WTC11 (cell line): Measurements from ENCODE around the gene TSPAN32. TPM values are rescaled to one million over a fixed set of nuclear protein-coding genes. Genes with fewer than 3 reads are reported as not detected.

Experiments used
- ATAC-seq: fragments of 200-7000 bp; cut with Tn5 transposase; 2 replicates; pipeline ENCODE4 v1.10.0; 2021; ENCODE audit warnings: mild to moderate bottlenecking, moderate library complexity
- CTCF ChIA-PET: fragments of 300-600 bp; sonication (Branson Sonifier 250); formaldehyde crosslinking; loops from one replicate; lab custom pipeline; 2021; ENCODE audit warnings: antibody characterized with exemption; lab: Charles Lee
- POLR2A ChIA-PET: fragments of 350-600 bp; sonication (Branson Sonifier 250); formaldehyde crosslinking; loops from one replicate; lab custom pipeline; 2021; ENCODE audit warnings: antibody characterized with exemption; lab: Charles Lee
- DNase-seq: peaks from one replicate; pipeline ENCODE4 v3.0.0; 2021; ENCODE audit warnings: low spot score
- H3K27ac Mint-ChIP-seq: 2 replicates; pipeline ENCODE4 v1.8.0; 2021; ENCODE audit warnings: mixed read lengths
- H3K27me3 Mint-ChIP-seq: 2 replicates; pipeline ENCODE4 v1.8.0; 2021; ENCODE audit warnings: low read depth, mild to moderate bottlenecking, moderate library complexity, mixed read lengths
- H3K36me3 Mint-ChIP-seq: 2 replicates; pipeline ENCODE4 v1.8.0; 2021; ENCODE audit warnings: mixed read lengths
- H3K4me1 Mint-ChIP-seq: 2 replicates; pipeline ENCODE4 v1.8.0; 2022; ENCODE audit warnings: mixed read lengths
- H3K4me3 Mint-ChIP-seq: 2 replicates; pipeline ENCODE4 v1.8.0; 2021; ENCODE audit warnings: mild to moderate bottlenecking, moderate library complexity, mixed read lengths
- H3K9me3 Mint-ChIP-seq: 2 replicates; pipeline ENCODE4 v1.8.0; 2021; ENCODE audit warnings: mixed read lengths
- CBFB ChIP-seq: sonication (generic); formaldehyde crosslinking; IDR thresholded peaks from 2 replicates; pipeline ENCODE4 v1.8.1; 2022; ENCODE audit warnings: mild to moderate bottlenecking, low read depth, missing genetic modification reagents
- NR2C2 ChIP-seq: sonication (generic); formaldehyde crosslinking; IDR thresholded peaks from 2 replicates; pipeline ENCODE4 v1.8.0; 2022; ENCODE audit warnings: mild to moderate bottlenecking, missing genetic modification reagents
- RELA ChIP-seq: sonication (generic); formaldehyde crosslinking; IDR thresholded peaks from 2 replicates; pipeline ENCODE4 v1.8.1; 2022; ENCODE audit warnings: missing genetic modification reagents, mild to moderate bottlenecking, borderline replicate concordance
- TP53 ChIP-seq: sonication (generic); formaldehyde crosslinking; IDR thresholded peaks from 2 replicates; pipeline ENCODE4 v1.8.1; 2023; ENCODE audit warnings: mild to moderate bottlenecking, missing genetic modification reagents
- ZNF121 ChIP-seq: sonication (generic); formaldehyde crosslinking; IDR thresholded peaks from 2 replicates; pipeline ENCODE4 v1.8.0; 2023; ENCODE audit warnings: missing genetic modification reagents
- ZNF263 ChIP-seq: sonication (generic); formaldehyde crosslinking; IDR thresholded peaks from 2 replicates; pipeline ENCODE4 v1.8.1; 2022; ENCODE audit warnings: low read depth, mild to moderate bottlenecking, moderate library complexity, missing genetic modification reagents
- ZNF416 ChIP-seq: fragments of 250-450 bp; sonication (Bioruptor Pico); IDR thresholded peaks from 2 replicates; pipeline ENCODE4 v1.9.0; 2021; ENCODE audit warnings: mild to moderate bottlenecking, inconsistent platforms
- total RNA-seq: library from RNA; stranded (reverse); gene quantifications from 3 replicates; pipeline ENCODE4 v1.2.3, GENCODE V29; 2021
- TF ChIP-seq, protein P1 (sequence below): sonication (generic); formaldehyde crosslinking; IDR thresholded peaks from 2 replicates; pipeline ENCODE4 v1.8.1; 2023; ENCODE audit warnings: mild to moderate bottlenecking, missing genetic modification reagents
- TF ChIP-seq, protein P2 (sequence below): sonication (generic); formaldehyde crosslinking; IDR thresholded peaks from 2 replicates; pipeline ENCODE4 v1.8.0; 2022; ENCODE audit warnings: mild to moderate bottlenecking, missing genetic modification reagents
- TF ChIP-seq, protein P3 (sequence below): fragments of 250-450 bp; sonication (Bioruptor Pico); IDR thresholded peaks from 2 replicates; pipeline ENCODE4 v1.8.0; 2021; ENCODE audit warnings: mild to moderate bottlenecking
- TF ChIP-seq, protein P4 (sequence below): sonication (generic); formaldehyde crosslinking; IDR thresholded peaks from 2 replicates; pipeline ENCODE4 v1.8.0; 2022; ENCODE audit warnings: missing genetic modification reagents
- TF ChIP-seq, protein P5 (sequence below): sonication (generic); formaldehyde crosslinking; IDR thresholded peaks from 2 replicates; pipeline ENCODE4 v1.8.0; 2023; ENCODE audit warnings: missing genetic modification reagents, mild to moderate bottlenecking, borderline replicate concordance
- TF ChIP-seq, protein P6 (sequence below): sonication (generic); formaldehyde crosslinking; IDR thresholded peaks from 2 replicates; pipeline ENCODE4 v1.8.1; 2022; ENCODE audit warnings: low read depth, missing genetic modification reagents, borderline replicate concordance
- TF ChIP-seq, protein P7 (sequence below): fragments of 200-600 bp; IDR thresholded peaks from 2 replicates; pipeline ENCODE4 v1.8.0; 2022; ENCODE audit warnings: antibody characterized with exemption

TSPAN32 gene
- total RNA-seq, 1 experiment from 2014 or later = not detected

DNA sequence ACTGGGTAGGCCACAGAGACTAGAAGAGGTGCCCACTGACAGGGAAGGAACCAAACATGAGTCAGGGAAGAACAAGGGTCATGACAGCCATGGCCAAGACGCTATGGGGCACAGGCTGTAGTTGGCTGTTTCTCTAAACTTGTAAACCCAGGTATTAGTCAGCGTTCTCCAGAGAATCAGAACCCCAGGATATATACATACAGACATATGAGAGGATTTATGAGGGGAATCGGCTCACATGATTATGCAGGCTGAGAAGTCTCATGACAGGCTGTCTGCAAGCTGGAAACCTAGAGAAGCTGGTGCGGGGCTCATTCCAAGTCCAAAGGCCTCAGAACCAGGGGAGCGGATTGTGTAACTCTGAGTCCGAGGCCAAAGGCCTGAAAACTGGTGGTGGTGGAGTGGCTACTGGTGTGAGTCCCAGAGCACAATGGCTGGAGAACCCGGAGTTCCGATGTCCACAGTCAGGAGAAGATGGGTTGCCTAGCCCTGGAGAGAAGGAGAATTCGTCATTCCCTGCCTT is 45.6 kb downstream of the TSPAN32 start:
- peaks cover 20% of the 10 kb centered on the region for H3K36me3 Mint-ChIP-seq
- ATAC-seq = no peak
- POLR2A ChIA-PET = no interaction called here

DNA sequence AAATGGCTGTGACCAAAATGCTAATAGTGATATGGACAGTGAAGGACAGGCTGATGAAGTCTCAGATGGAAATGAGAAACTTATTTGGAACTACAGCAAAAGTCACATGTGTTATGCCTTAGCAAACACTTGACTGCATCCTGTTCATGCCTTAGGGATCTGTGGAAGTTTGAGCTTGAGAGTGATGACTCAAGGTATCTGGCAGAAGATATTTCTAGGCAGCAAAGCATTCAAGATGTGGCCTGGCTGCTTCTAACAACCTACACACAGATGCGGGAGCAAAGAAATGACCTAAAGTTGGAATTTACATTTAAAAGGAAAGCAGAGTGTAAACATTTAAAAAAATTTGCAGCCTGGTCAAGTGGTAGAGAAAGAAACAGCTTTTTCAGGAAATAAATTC is 47.2 kb downstream of the TSPAN32 start:
- DNase-seq (no peak), ATAC-seq (no peak)
- peaks cover 65% of the 10 kb centered on the region for H3K27me3 Mint-ChIP-seq
- ChIA-PET CTCF (no interaction called here), POLR2A (no interaction called here)
- peaks cover 20% of the 10 kb centered on the region for H3K36me3 Mint-ChIP-seq
- no peaks in the 10 kb centered on the region for H3K4me1 Mint-ChIP-seq
- peaks cover 61% of the 10 kb centered on the region for H3K9me3 Mint-ChIP-seq
- TF ChIP-seq, protein P1, sequence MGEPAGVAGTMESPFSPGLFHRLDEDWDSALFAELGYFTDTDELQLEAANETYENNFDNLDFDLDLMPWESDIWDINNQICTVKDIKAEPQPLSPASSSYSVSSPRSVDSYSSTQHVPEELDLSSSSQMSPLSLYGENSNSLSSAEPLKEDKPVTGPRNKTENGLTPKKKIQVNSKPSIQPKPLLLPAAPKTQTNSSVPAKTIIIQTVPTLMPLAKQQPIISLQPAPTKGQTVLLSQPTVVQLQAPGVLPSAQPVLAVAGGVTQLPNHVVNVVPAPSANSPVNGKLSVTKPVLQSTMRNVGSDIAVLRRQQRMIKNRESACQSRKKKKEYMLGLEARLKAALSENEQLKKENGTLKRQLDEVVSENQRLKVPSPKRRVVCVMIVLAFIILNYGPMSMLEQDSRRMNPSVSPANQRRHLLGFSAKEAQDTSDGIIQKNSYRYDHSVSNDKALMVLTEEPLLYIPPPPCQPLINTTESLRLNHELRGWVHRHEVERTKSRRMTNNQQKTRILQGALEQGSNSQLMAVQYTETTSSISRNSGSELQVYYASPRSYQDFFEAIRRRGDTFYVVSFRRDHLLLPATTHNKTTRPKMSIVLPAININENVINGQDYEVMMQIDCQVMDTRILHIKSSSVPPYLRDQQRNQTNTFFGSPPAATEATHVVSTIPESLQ = no peak
- TF ChIP-seq, protein P2, sequence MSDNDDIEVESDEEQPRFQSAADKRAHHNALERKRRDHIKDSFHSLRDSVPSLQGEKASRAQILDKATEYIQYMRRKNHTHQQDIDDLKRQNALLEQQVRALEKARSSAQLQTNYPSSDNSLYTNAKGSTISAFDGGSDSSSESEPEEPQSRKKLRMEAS (CRISPR knock-in tag) = no peak
- TF ChIP-seq, protein P3, sequence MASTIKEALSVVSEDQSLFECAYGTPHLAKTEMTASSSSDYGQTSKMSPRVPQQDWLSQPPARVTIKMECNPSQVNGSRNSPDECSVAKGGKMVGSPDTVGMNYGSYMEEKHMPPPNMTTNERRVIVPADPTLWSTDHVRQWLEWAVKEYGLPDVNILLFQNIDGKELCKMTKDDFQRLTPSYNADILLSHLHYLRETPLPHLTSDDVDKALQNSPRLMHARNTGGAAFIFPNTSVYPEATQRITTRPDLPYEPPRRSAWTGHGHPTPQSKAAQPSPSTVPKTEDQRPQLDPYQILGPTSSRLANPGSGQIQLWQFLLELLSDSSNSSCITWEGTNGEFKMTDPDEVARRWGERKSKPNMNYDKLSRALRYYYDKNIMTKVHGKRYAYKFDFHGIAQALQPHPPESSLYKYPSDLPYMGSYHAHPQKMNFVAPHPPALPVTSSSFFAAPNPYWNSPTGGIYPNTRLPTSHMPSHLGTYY (CRISPR knock-in tag) = no peak
- TF ChIP-seq CBFB (CRISPR knock-in tag) (no peak), ZNF263 (CRISPR knock-in tag) (no peak), NR2C2 (CRISPR knock-in tag) (no peak), ZNF416 (CRISPR knock-in tag) (no peak), RELA (CRISPR knock-in tag) (no peak)
- TF ChIP-seq, protein P4, sequence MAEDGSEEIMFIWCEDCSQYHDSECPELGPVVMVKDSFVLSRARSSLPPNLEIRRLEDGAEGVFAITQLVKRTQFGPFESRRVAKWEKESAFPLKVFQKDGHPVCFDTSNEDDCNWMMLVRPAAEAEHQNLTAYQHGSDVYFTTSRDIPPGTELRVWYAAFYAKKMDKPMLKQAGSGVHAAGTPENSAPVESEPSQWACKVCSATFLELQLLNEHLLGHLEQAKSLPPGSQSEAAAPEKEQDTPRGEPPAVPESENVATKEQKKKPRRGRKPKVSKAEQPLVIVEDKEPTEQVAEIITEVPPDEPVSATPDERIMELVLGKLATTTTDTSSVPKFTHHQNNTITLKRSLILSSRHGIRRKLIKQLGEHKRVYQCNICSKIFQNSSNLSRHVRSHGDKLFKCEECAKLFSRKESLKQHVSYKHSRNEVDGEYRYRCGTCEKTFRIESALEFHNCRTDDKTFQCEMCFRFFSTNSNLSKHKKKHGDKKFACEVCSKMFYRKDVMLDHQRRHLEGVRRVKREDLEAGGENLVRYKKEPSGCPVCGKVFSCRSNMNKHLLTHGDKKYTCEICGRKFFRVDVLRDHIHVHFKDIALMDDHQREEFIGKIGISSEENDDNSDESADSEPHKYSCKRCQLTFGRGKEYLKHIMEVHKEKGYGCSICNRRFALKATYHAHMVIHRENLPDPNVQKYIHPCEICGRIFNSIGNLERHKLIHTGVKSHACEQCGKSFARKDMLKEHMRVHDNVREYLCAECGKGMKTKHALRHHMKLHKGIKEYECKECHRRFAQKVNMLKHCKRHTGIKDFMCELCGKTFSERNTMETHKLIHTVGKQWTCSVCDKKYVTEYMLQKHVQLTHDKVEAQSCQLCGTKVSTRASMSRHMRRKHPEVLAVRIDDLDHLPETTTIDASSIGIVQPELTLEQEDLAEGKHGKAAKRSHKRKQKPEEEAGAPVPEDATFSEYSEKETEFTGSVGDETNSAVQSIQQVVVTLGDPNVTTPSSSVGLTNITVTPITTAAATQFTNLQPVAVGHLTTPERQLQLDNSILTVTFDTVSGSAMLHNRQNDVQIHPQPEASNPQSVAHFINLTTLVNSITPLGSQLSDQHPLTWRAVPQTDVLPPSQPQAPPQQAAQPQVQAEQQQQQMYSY (CRISPR knock-in tag) = no peak
- no peak overlapping the region for H3K27ac Mint-ChIP-seq
- no peak overlapping the region for H3K4me3 Mint-ChIP-seq

More for the DNA sequence above, 45.6 kb downstream of the TSPAN32 start:
- Mint-ChIP-seq H3K27ac (no peak overlapping the region), H3K4me3 (no peak overlapping the region)
- TF ChIP-seq, protein P5, sequence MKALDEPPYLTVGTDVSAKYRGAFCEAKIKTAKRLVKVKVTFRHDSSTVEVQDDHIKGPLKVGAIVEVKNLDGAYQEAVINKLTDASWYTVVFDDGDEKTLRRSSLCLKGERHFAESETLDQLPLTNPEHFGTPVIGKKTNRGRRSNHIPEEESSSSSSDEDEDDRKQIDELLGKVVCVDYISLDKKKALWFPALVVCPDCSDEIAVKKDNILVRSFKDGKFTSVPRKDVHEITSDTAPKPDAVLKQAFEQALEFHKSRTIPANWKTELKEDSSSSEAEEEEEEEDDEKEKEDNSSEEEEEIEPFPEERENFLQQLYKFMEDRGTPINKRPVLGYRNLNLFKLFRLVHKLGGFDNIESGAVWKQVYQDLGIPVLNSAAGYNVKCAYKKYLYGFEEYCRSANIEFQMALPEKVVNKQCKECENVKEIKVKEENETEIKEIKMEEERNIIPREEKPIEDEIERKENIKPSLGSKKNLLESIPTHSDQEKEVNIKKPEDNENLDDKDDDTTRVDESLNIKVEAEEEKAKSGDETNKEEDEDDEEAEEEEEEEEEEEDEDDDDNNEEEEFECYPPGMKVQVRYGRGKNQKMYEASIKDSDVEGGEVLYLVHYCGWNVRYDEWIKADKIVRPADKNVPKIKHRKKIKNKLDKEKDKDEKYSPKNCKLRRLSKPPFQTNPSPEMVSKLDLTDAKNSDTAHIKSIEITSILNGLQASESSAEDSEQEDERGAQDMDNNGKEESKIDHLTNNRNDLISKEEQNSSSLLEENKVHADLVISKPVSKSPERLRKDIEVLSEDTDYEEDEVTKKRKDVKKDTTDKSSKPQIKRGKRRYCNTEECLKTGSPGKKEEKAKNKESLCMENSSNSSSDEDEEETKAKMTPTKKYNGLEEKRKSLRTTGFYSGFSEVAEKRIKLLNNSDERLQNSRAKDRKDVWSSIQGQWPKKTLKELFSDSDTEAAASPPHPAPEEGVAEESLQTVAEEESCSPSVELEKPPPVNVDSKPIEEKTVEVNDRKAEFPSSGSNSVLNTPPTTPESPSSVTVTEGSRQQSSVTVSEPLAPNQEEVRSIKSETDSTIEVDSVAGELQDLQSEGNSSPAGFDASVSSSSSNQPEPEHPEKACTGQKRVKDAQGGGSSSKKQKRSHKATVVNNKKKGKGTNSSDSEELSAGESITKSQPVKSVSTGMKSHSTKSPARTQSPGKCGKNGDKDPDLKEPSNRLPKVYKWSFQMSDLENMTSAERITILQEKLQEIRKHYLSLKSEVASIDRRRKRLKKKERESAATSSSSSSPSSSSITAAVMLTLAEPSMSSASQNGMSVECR (CRISPR knock-in tag) = no peak
- TF ChIP-seq, protein P6, sequence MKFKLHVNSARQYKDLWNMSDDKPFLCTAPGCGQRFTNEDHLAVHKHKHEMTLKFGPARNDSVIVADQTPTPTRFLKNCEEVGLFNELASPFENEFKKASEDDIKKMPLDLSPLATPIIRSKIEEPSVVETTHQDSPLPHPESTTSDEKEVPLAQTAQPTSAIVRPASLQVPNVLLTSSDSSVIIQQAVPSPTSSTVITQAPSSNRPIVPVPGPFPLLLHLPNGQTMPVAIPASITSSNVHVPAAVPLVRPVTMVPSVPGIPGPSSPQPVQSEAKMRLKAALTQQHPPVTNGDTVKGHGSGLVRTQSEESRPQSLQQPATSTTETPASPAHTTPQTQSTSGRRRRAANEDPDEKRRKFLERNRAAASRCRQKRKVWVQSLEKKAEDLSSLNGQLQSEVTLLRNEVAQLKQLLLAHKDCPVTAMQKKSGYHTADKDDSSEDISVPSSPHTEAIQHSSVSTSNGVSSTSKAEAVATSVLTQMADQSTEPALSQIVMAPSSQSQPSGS (CRISPR knock-in tag) = no peak
- no peak for TF ChIP-seq ZNF121 (CRISPR knock-in tag)
- no peak for TF ChIP-seq CBFB (CRISPR knock-in tag)
- TF ChIP-seq, protein P7, sequence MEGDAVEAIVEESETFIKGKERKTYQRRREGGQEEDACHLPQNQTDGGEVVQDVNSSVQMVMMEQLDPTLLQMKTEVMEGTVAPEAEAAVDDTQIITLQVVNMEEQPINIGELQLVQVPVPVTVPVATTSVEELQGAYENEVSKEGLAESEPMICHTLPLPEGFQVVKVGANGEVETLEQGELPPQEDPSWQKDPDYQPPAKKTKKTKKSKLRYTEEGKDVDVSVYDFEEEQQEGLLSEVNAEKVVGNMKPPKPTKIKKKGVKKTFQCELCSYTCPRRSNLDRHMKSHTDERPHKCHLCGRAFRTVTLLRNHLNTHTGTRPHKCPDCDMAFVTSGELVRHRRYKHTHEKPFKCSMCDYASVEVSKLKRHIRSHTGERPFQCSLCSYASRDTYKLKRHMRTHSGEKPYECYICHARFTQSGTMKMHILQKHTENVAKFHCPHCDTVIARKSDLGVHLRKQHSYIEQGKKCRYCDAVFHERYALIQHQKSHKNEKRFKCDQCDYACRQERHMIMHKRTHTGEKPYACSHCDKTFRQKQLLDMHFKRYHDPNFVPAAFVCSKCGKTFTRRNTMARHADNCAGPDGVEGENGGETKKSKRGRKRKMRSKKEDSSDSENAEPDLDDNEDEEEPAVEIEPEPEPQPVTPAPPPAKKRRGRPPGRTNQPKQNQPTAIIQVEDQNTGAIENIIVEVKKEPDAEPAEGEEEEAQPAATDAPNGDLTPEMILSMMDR = no peak
- TF ChIP-seq TP53 (CRISPR knock-in tag) = no peak
- TF ChIP-seq, all 79 proteins: peak for 0
- Mint-ChIP-seq H3K27me3 (peaks cover 65% of the 10 kb centered on the region), H3K9me3 (peaks cover 67% of the 10 kb centered on the region), H3K4me1 (no peaks in the 10 kb centered on the region)
- no peak for DNase-seq
- CTCF ChIA-PET = no interaction called here
